HEK293T (cell line): ENCODE results near the gene BBS10.
A peak's percentile ranks its signal among the peaks of the same experiment; 100 is the strongest.

Experiments used
- BHLHE40 ChIP-seq: fragments of 450-650 bp; IDR thresholded peaks from 2 replicates; pipeline ENCODE4 v1.6.1; 2016; ENCODE audit warnings: mild to moderate bottlenecking, moderate library complexity, borderline replicate concordance
- ELF4 ChIP-seq: fragments of 450-650 bp; IDR thresholded peaks from 2 replicates; pipeline ENCODE4 v1.6.1; 2017; ENCODE audit warnings: antibody characterized with exemption
- FOXA1 ChIP-seq: fragments of 450-650 bp; IDR thresholded peaks from 2 replicates; pipeline ENCODE4 v1.6.1; 2016; ENCODE audit warnings: mild to moderate bottlenecking
- FOXK2 ChIP-seq: fragments of 450-650 bp; IDR thresholded peaks from 2 replicates; pipeline ENCODE4 v1.6.1; 2016; ENCODE audit warnings: mild to moderate bottlenecking
- FOXM1 ChIP-seq: fragments of 450-650 bp; IDR thresholded peaks from 2 replicates; pipeline ENCODE4 v1.6.1; 2017; ENCODE audit warnings: mild to moderate bottlenecking, borderline replicate concordance
- L3MBTL2 ChIP-seq: fragments of 450-650 bp; conservative IDR thresholded peaks from 2 replicates; pipeline ENCODE4 v1.6.1; 2016; ENCODE audit warnings: mild to moderate bottlenecking
- LEF1 ChIP-seq: fragments of 450-650 bp; IDR thresholded peaks from 2 replicates; pipeline ENCODE4 v1.6.1; 2017; ENCODE audit warnings: mild to moderate bottlenecking, borderline replicate concordance
- NFRKB ChIP-seq: fragments of 450-650 bp; IDR thresholded peaks from 2 replicates; pipeline ENCODE4 v1.6.1; 2016; ENCODE audit warnings: mild to moderate bottlenecking, moderate library complexity
- SUZ12 ChIP-seq: fragments of 450-650 bp; IDR thresholded peaks from 2 replicates; pipeline ENCODE4 v1.6.1; 2016; ENCODE audit warnings: mild to moderate bottlenecking
- ZNF384 ChIP-seq: fragments of 450-650 bp; IDR thresholded peaks from 2 replicates; pipeline ENCODE4 v1.6.1; 2016
- TF ChIP-seq, protein P1 (sequence below): fragments of 450-650 bp; IDR thresholded peaks from 2 replicates; pipeline ENCODE4 v1.6.1; 2016

DNA sequence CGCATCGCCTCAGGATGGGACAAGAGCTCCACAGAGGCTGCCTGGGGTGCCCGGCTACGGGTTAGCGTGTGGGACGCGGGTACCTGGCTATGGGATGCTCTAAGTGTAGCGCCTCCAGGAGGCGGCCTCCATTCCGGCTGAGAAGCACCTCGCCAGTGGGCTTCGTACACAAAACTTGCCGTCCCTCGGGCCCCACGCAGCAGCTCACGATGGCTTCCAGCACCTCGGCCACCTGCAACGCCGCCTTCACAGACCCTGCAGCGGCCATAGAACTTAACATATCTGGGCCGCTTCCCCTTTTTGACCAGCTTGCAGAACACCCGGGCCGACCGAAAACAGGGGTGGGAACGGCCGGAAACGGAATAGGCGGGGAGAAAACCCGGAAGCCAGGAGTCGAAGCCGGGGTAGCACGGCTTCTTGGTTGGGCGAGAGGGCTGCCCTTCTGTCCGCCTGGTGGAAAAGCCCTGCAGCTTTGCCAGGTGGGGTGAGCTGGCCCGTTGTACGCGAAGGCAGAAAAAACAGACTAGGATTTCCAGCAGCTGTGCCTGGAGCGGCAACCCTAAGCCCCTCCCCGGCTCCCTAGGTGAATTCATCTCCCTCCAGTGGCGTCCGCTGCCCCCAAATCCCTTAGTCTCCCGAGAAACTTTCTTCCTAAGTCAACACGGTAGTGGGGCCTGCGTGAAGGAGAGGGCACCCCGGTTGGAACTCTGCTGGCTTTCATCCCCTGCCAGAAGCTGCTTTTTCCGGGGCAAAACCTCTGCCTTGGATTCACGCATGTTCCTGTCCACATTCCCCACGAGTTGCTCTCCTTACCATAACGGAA lies at the start of gene BBS10:
- TF ChIP-seq FOXA1 (no peak), SUZ12 (no peak), NFRKB (no peak), BHLHE40 (no peak), ELF4 (peak; percentile 83), ZNF384 (no peak), FOXM1 (no peak), LEF1 (no peak), FOXK2 (no peak), L3MBTL2 (peak; percentile 94)
- TF ChIP-seq, protein P1, sequence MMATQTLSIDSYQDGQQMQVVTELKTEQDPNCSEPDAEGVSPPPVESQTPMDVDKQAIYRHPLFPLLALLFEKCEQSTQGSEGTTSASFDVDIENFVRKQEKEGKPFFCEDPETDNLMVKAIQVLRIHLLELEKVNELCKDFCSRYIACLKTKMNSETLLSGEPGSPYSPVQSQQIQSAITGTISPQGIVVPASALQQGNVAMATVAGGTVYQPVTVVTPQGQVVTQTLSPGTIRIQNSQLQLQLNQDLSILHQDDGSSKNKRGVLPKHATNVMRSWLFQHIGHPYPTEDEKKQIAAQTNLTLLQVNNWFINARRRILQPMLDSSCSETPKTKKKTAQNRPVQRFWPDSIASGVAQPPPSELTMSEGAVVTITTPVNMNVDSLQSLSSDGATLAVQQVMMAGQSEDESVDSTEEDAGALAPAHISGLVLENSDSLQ: peak; percentile 98
